HEK293 (cell line): Measurements from ENCODE around the gene OVOL1.

Experiments used
- CTCF ChIA-PET: fragments of 350-600 bp; formaldehyde crosslinking; extraction: SDS; loops from one replicate; lab custom pipeline; 2021; ENCODE audit warnings: antibody characterized with exemption; lab: Yijun Ruan, JAX
- POLR2A ChIA-PET: fragments of 300-600 bp; formaldehyde crosslinking; extraction: SDS; loops from one replicate; lab custom pipeline; 2020; ENCODE audit warnings: antibody characterized with exemption, inconsistent platforms; lab: Yijun Ruan, JAX
- H3K27ac ChIP-seq: fragments of 200-500 bp; sonication (Bioruptor generic); 2 replicates; pipeline ENCODE4 v1.5.1; 2014; ENCODE audit warnings: low read depth, low read length, control low read depth, inconsistent platforms; ENCODE audit errors: extremely low read depth
- H3K36me3 ChIP-seq, 2 experiments: fragments of 200-500 bp in 1 of 2; sonication (Bioruptor generic) in 1 of 2; 1 replicate in 1 of 2; 2 replicates in 1 of 2; pipeline ENCODE4 v1.5.1; 2014 to 2017; ENCODE audit warnings: inconsistent platforms in 2 of 2, low read length in 2 of 2; ENCODE audit not compliant: control insufficient read depth in 2 of 2, insufficient read depth in 1 of 2
- H3K4me1 ChIP-seq: fragments of 200-500 bp; sonication (Bioruptor generic); 2 replicates; pipeline ENCODE4 v1.5.1; 2014; ENCODE audit warnings: mild to moderate bottlenecking, low read length, inconsistent platforms; ENCODE audit not compliant: control insufficient read depth, insufficient read depth
- H3K4me3 ChIP-seq: 2 replicates; pipeline ENCODE4 v1.5.1; 2011; ENCODE audit warnings: low read depth, mild to moderate bottlenecking, control low read depth, low read length, moderate library complexity
- H3K9me3 ChIP-seq: fragments of 200-500 bp; sonication (Bioruptor generic); 2 replicates; pipeline ENCODE4 v1.5.1; 2014; ENCODE audit warnings: low read depth, low read length, inconsistent platforms; ENCODE audit not compliant: control insufficient read depth, insufficient read depth
- GLI2 ChIP-seq: fragments of 450-650 bp; formaldehyde crosslinking; IDR thresholded peaks from 2 replicates; pipeline ENCODE4; 2017; ENCODE audit warnings: missing biosample characterization, missing genetic modification characterization, low read depth, borderline replicate concordance
- HOXC10 ChIP-seq: sonication (generic); formaldehyde crosslinking; IDR thresholded peaks from 2 replicates; pipeline ENCODE4 v1.8.1; 2023; ENCODE audit warnings: mild to moderate bottlenecking, missing genetic modification reagents
- KLF10 ChIP-seq: fragments of 450-650 bp; IDR thresholded peaks from 2 replicates; pipeline ENCODE4 v1.5.1; 2018; ENCODE audit warnings: missing biosample characterization, mild to moderate bottlenecking, missing genetic modification characterization
- KLF16 ChIP-seq: fragments of 450-650 bp; formaldehyde crosslinking; IDR thresholded peaks from 2 replicates; pipeline ENCODE4 v1.5.1; 2017; ENCODE audit warnings: missing biosample characterization, missing genetic modification characterization
- MEIS1 ChIP-seq: sonication (generic); formaldehyde crosslinking; IDR thresholded peaks from 2 replicates; pipeline ENCODE4 v1.8.1; 2022; ENCODE audit warnings: missing genetic modification reagents, mild to moderate bottlenecking, borderline replicate concordance
- MZF1 ChIP-seq: fragments of 450-650 bp; formaldehyde crosslinking; IDR thresholded peaks from 2 replicates; pipeline ENCODE4 v1.5.1; 2017; ENCODE audit warnings: missing biosample characterization, missing genetic modification characterization, borderline replicate concordance
- TRIM28 ChIP-seq: IDR thresholded peaks from 2 replicates; pipeline ENCODE4 v1.6.1; 2011; ENCODE audit warnings: low read length, control low read depth, borderline replicate concordance
- ZNF221 ChIP-seq: fragments of 450-650 bp; formaldehyde crosslinking; IDR thresholded peaks from 2 replicates; pipeline ENCODE4 v1.5.1; 2017; ENCODE audit warnings: missing biosample characterization, missing genetic modification characterization, borderline replicate concordance
- ZNF23 ChIP-seq: fragments of 450-650 bp; formaldehyde crosslinking; IDR thresholded peaks from 2 replicates; pipeline ENCODE4 v1.5.1; 2016; ENCODE audit warnings: missing biosample characterization, missing genetic modification characterization, borderline replicate concordance
- ZNF266 ChIP-seq: fragments of 450-650 bp; formaldehyde crosslinking; IDR thresholded peaks from 2 replicates; pipeline ENCODE4 v1.5.1; 2016; ENCODE audit warnings: missing biosample characterization, missing genetic modification characterization, low read depth
- ZNF341 ChIP-seq: fragments of 450-650 bp; formaldehyde crosslinking; IDR thresholded peaks from 2 replicates; pipeline ENCODE4; 2016; ENCODE audit warnings: low read depth, missing biosample characterization, missing genetic modification characterization
- ZNF37A ChIP-seq: fragments of 450-650 bp; IDR thresholded peaks from 2 replicates; pipeline ENCODE4 v1.5.1; 2018; ENCODE audit warnings: missing biosample characterization, missing genetic modification characterization
- ZNF426 ChIP-seq: fragments of 450-650 bp; formaldehyde crosslinking; IDR thresholded peaks from 2 replicates; pipeline ENCODE4 v1.5.1; 2017; ENCODE audit warnings: missing biosample characterization, missing genetic modification characterization, mild to moderate bottlenecking, inconsistent platforms, moderate library complexity
- ZNF501 ChIP-seq: fragments of 450-650 bp; formaldehyde crosslinking; IDR thresholded peaks from 2 replicates; pipeline ENCODE4 v1.5.1; 2016; ENCODE audit warnings: missing biosample characterization, missing genetic modification characterization
- ZNF529 ChIP-seq: fragments of 450-650 bp; formaldehyde crosslinking; IDR thresholded peaks from 2 replicates; pipeline ENCODE4 v1.5.1; 2017; ENCODE audit warnings: missing genetic modification characterization, missing biosample characterization; ENCODE audit not compliant: insufficient replicate concordance
- ZNF530 ChIP-seq: fragments of 450-650 bp; formaldehyde crosslinking; IDR thresholded peaks from 2 replicates; pipeline ENCODE4 v1.5.1; 2016; ENCODE audit warnings: low read depth, missing biosample characterization, missing genetic modification characterization
- ZNF558 ChIP-seq: fragments of 450-650 bp; formaldehyde crosslinking; IDR thresholded peaks from 2 replicates; pipeline ENCODE4 v1.5.1; 2016; ENCODE audit warnings: missing biosample characterization, missing genetic modification characterization
- ZNF571 ChIP-seq: fragments of 450-650 bp; formaldehyde crosslinking; IDR thresholded peaks from 2 replicates; pipeline ENCODE4 v1.5.0; 2017; ENCODE audit warnings: missing biosample characterization, missing genetic modification characterization
- ZNF623 ChIP-seq: fragments of 450-650 bp; formaldehyde crosslinking; IDR thresholded peaks from 2 replicates; pipeline ENCODE4 v1.5.1; 2016; ENCODE audit warnings: missing biosample characterization, missing genetic modification characterization
- ZNF660 ChIP-seq: fragments of 450-650 bp; IDR thresholded peaks from 2 replicates; pipeline ENCODE4 v1.5.1; 2018; ENCODE audit warnings: missing biosample characterization, mild to moderate bottlenecking, missing genetic modification characterization
- ZNF701 ChIP-seq: fragments of 450-650 bp; formaldehyde crosslinking; IDR thresholded peaks from 2 replicates; pipeline ENCODE4 v1.5.1; 2016; ENCODE audit warnings: missing biosample characterization, missing genetic modification characterization
- ZNF707 ChIP-seq: fragments of 450-650 bp; formaldehyde crosslinking; IDR thresholded peaks from 2 replicates; pipeline ENCODE4 v1.5.1; 2016; ENCODE audit warnings: missing biosample characterization, missing genetic modification characterization
- ZNF768 ChIP-seq: fragments of 450-650 bp; formaldehyde crosslinking; IDR thresholded peaks from 2 replicates; pipeline ENCODE4 v1.5.1; 2018; ENCODE audit warnings: missing biosample characterization, mild to moderate bottlenecking, missing genetic modification characterization
- ZNF776 ChIP-seq: fragments of 450-650 bp; formaldehyde crosslinking; IDR thresholded peaks from 2 replicates; pipeline ENCODE4 v1.5.0; 2017; ENCODE audit warnings: missing biosample characterization, missing genetic modification characterization, borderline replicate concordance
- ZNF792 ChIP-seq: fragments of 450-650 bp; formaldehyde crosslinking; IDR thresholded peaks from 2 replicates; pipeline ENCODE4 v1.5.1; 2016; ENCODE audit warnings: missing biosample characterization, missing genetic modification characterization
- ZSCAN16 ChIP-seq: fragments of 450-650 bp; formaldehyde crosslinking; IDR thresholded peaks from 2 replicates; pipeline ENCODE4 v1.5.1; 2016; ENCODE audit warnings: missing biosample characterization, missing genetic modification characterization
- ZSCAN23 ChIP-seq: fragments of 450-650 bp; formaldehyde crosslinking; IDR thresholded peaks from 2 replicates; pipeline ENCODE4 v1.5.1; 2016; ENCODE audit warnings: missing biosample characterization, missing genetic modification characterization
- TF ChIP-seq, protein P1 (sequence below): fragments of 450-650 bp; IDR thresholded peaks from 2 replicates; pipeline ENCODE4 v1.5.1; 2018; ENCODE audit warnings: missing biosample characterization, mild to moderate bottlenecking, missing genetic modification characterization

The OVOL1 gene

DNA sequence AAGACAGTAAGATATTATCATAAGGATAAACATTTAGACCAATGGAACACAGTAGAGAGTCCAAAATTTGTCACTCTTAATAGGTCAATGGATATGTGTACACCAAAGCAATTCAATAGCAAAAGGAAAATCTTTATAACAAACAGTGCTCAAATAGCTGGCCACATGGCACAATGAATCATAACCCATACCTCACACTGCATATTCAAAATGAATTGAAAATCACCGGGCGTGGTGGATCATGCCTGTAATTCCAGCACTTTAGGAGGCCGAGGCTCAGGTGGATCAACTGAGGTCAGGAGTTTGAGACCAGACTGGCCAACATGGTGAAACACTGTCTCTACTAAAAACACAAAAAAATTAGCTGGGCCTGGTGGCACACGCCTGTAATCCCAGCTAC lies 55.3 kb downstream of the OVOL1 start (continued):
- no peak for TF ChIP-seq ZNF558

DNA sequence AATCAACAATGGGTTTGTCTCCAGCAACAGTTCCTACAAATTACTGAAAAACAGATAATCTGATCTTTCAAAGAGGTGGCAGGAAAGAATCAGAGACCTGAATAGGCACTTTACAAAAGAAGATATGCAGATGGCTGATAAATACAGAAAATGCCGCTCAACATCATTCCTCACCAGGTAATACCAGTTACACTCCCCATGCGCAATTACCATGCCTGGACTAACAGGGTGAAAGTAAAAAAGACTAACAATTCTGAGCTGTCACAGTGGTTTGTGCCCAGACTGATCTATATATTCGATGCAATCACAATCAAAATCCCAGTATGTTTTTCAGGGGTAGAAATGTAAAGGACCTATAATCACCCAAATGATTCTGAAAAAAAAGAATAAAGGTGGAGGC lies 56.9 kb downstream of the OVOL1 start:
- no peaks in the 10 kb centered on the region for H3K9me3 ChIP-seq
- ChIA-PET POLR2A (interaction anchor here (1.0 kb wide), 1 partner anchor 9 kb away, joined by 3 read pairs; no protein-coding TSS in a partner anchor), CTCF (interaction anchor here (0.6 to 1.7 kb wide), 5 partner anchors 7 to 132 kb away, joined by 3 to 7 read pairs (median 4); partner anchors contain the start of genes KAT5 and MUS81)
- no peak overlapping the region for H3K27ac ChIP-seq
- no peaks in the 10 kb centered on the region for H3K4me1 ChIP-seq
- no peak overlapping the region for H3K4me3 ChIP-seq
- H3K36me3 ChIP-seq = no peaks in the 10 kb centered on the region
- no peak for TF ChIP-seq KLF10 (tag by site-specific recombination)
- TF ChIP-seq ZNF530 = no peak
- no peak for TF ChIP-seq ZNF571 (tag by site-specific recombination)
- TF ChIP-seq ZNF792 (tag by site-specific recombination) = no peak
- TF ChIP-seq ZNF37A = no peak
- TF ChIP-seq MEIS1 (CRISPR knock-in tag) = no peak
- TF ChIP-seq ZNF623 (tag by site-specific recombination) = no peak
- no peak for TF ChIP-seq ZNF341 (tag by site-specific recombination)
- TF ChIP-seq TRIM28 = no peak
- TF ChIP-seq ZNF426 (tag by site-specific recombination) = no peak
- TF ChIP-seq HOXC10 = no peak
- TF ChIP-seq ZNF776 (tag by site-specific recombination) = no peak
- TF ChIP-seq ZNF266 (tag by site-specific recombination) = no peak
- TF ChIP-seq ZNF768 = no peak
- TF ChIP-seq GLI2 (tag by site-specific recombination) = no peak
- no peak for TF ChIP-seq MZF1
- no peak for TF ChIP-seq ZNF660 (tag by site-specific recombination)
- no peak for TF ChIP-seq KLF16

DNA sequence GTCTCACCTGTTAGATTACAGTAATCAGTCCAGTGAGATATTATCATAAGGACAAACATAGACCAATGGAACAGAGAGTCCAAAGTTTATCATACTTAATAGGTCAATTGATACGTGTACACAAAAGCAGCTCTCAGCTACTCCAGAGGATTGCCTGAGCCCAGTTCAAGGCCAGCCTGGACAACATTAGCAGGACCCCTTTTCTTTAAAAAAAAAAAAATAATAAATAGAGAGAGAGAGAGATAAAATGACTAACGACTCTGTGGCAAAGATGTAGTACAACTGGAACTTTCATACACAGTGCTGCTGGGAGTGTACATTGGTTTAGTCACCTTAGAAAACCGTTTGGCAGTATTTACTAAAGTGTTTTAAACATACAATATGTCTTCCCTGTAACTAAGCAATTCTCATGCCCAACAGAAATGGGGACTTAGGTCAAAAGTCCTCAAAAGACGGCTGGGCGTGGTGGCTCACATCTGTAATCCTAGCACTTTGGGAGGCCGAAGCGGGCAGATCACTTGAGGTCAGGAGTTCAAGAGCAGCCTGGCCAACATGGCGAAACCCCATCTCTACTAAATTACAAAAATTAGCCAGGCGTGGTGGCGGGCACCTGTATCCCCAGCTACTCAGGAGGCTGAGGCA lies 57.5 kb downstream of the OVOL1 start:
- Histone ChIP-seq H3K4me3 (no peak overlapping the region), H3K36me3 (no peaks in the 10 kb centered on the region), H3K9me3 (no peaks in the 10 kb centered on the region), H3K27ac (no peak overlapping the region), H3K4me1 (no peaks in the 10 kb centered on the region)
- no peak for TF ChIP-seq ZSCAN23 (tag by site-specific recombination)
- TF ChIP-seq ZNF341 (tag by site-specific recombination) = no peak
- no peak for TF ChIP-seq ZNF23 (tag by site-specific recombination)
- TF ChIP-seq ZNF530 = no peak
- no peak for TF ChIP-seq ZNF701 (tag by site-specific recombination)
- TF ChIP-seq ZNF501 = no peak
- TF ChIP-seq, protein P1, sequence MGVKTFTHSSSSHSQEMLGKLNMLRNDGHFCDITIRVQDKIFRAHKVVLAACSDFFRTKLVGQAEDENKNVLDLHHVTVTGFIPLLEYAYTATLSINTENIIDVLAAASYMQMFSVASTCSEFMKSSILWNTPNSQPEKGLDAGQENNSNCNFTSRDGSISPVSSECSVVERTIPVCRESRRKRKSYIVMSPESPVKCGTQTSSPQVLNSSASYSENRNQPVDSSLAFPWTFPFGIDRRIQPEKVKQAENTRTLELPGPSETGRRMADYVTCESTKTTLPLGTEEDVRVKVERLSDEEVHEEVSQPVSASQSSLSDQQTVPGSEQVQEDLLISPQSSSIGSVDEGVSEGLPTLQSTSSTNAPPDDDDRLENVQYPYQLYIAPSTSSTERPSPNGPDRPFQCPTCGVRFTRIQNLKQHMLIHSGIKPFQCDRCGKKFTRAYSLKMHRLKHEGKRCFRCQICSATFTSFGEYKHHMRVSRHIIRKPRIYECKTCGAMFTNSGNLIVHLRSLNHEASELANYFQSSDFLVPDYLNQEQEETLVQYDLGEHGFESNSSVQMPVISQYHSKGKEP = no peak
- no peak for TF ChIP-seq ZSCAN16 (tag by site-specific recombination)
- no peak for TF ChIP-seq ZNF707 (tag by site-specific recombination)
- no peak for TF ChIP-seq ZNF221
- TF ChIP-seq ZNF529 (tag by site-specific recombination) = no peak
- ChIA-PET POLR2A (interaction anchor here (1.0 to 1.5 kb wide), 2 partner anchors 8 to 14 kb away, joined by 3 to 4 read pairs; partner anchors contain the start of gene CFL1), CTCF (interaction anchor here (0.6 to 1.6 kb wide), 2 partner anchors 28 to 132 kb away, joined by 4 read pairs; partner anchors contain the start of gene KAT5)
